NCI-H460 (cell line): ENCODE results near the gene FTSJ1. TPM values are rescaled to one million over a fixed set of nuclear protein-coding genes. Genes with fewer than 3 reads are reported as not detected.
A peak's percentile ranks its signal among the peaks of the same experiment; 100 is the strongest.
"Not testable (repeated sequence)": the region's sequence is repeated elsewhere in the genome, so short reads cannot be mapped to it uniquely, and the experiment has no call there.

ENCODE experiments used
- DNase-seq: peaks from one replicate; pipeline ENCODE4 v3.0.0-alpha.2; 2016; ENCODE audit warnings: low read depth; ENCODE audit errors: extremely low read depth
- polyA plus RNA-seq: library from polyadenylated mRNA; depleted of rRNA; stranded (reverse); fragments of >200 nt; gene quantifications from 2 replicates; pipeline ENCODE4 v1.2.3, GENCODE V29; 2014; cell fraction: nucleus; rRNA removed
- total RNA-seq: library from RNA; depleted of rRNA; stranded (reverse); fragments of >200 nt; shearing (Covaris generic); gene quantifications from 2 replicates; pipeline ENCODE4 v1.2.3, GENCODE V29; 2014; rRNA removed

Gene FTSJ1
- total RNA-seq, result 74.8 and 93.3 TPM in 2 replicates
- polyA plus RNA-seq, result 90.1 and 117 TPM in 2 replicates

- peak; percentile 76 for DNase-seq
These were observed at the start of gene FTSJ1 for GRCh38 chrX:48475774-48476577. FTSJ1 (plus strand) TSS chrX:48476199; CDS start chrX:48478048, 1,849 bp downstream.

- DNase-seq, result not testable (repeated sequence)
These were observed 48.8 kb upstream of the FTSJ1 start for GRCh38 chrX:48427027-48427716.

GRCh38 chrX:48429606-48430005, 46.4 kb upstream of the FTSJ1 start:
- DNase-seq, result not testable (repeated sequence)

GRCh38 chrX:48430166-48430565, 45.8 kb upstream of the FTSJ1 start:
- DNase-seq, result not testable (repeated sequence)

GRCh38 chrX:48433713-48434112, 42.3 kb upstream of the FTSJ1 start:
- not testable (repeated sequence) for DNase-seq

GRCh38 chrX:48447201-48447600, 28.8 kb upstream of the FTSJ1 start:
- DNase-seq, result not testable (repeated sequence)

GRCh38 chrX:48450076-48450475, 25.9 kb upstream of the FTSJ1 start:
- DNase-seq, result no peak

- no peak for DNase-seq
These were observed 24.3 kb upstream of the FTSJ1 start for GRCh38 chrX:48451708-48452107.

- no peak for DNase-seq
These were observed 19.2 kb upstream of the FTSJ1 start for GRCh38 chrX:48456628-48457331.

- no peak for DNase-seq
These were observed 17.3 kb upstream of the FTSJ1 start for GRCh38 chrX:48458711-48459110.

GRCh38 chrX:48459483-48459882, 16.5 kb upstream of the FTSJ1 start:
- DNase-seq, result no peak

- DNase-seq, result no peak
These were observed 16.0 kb upstream of the FTSJ1 start for GRCh38 chrX:48460031-48460430.

- DNase-seq, result no peak
These were observed 15.4 kb upstream of the FTSJ1 start for GRCh38 chrX:48460606-48461005.

- DNase-seq, result no peak
These were observed 14.2 kb upstream of the FTSJ1 start for GRCh38 chrX:48461830-48462229.

- no peak for DNase-seq
These were observed 10.6 kb upstream of the FTSJ1 start for GRCh38 chrX:48465336-48465933.

- DNase-seq, result no peak
These were observed 9.3 kb upstream of the FTSJ1 start for GRCh38 chrX:48466696-48467095.

GRCh38 chrX:48467281-48467761, 8.7 kb upstream of the FTSJ1 start:
- no peak for DNase-seq

GRCh38 chrX:48468247-48468671, 7.7 kb upstream of the FTSJ1 start:
- DNase-seq, result no peak

- peak; percentile 15 for DNase-seq
These were observed 7.0 kb upstream of the FTSJ1 start for GRCh38 chrX:48468693-48469691.
